ENCODE data around the gene NR1D2.
A peak's percentile ranks its signal among the peaks of the same experiment; 100 is the strongest.

The NR1D2 gene

GRCh38 chr3:23932571-23932970, 12.5 kb upstream of the NR1D2 start:
- DNase-seq = no peak

- DNase-seq = no peak
Observed at GRCh38 chr3:23934253-23934652, 10.8 kb upstream of the NR1D2 start.

- no peak for DNase-seq
Observed at GRCh38 chr3:23937296-23937695, 7.8 kb upstream of the NR1D2 start.

GRCh38 chr3:23938688-23939087, 6.4 kb upstream of the NR1D2 start:
- no peak for DNase-seq

- no peak for DNase-seq
Observed at GRCh38 chr3:23940775-23941174, 4.3 kb upstream of the NR1D2 start.

GRCh38 chr3:23941440-23941839, 3.6 kb upstream of the NR1D2 start:
- DNase-seq = no peak

GRCh38 chr3:23942546-23942945, 2.5 kb upstream of the NR1D2 start:
- no peak for DNase-seq

GRCh38 chr3:23944007-23944783, 891 bp upstream of the NR1D2 start:
- peak; percentile 51 for DNase-seq

GRCh38 chr3:23945663-23945912, 502 bp downstream of the NR1D2 start:
- DNase-seq = no peak

GRCh38 chr3:23945913-23946687, 1.0 kb downstream of the NR1D2 start:
- peak; percentile 99 for DNase-seq

- DNase-seq = no peak
Observed at GRCh38 chr3:23948761-23949160, 3.7 kb downstream of the NR1D2 start.

- DNase-seq = no peak
Observed at GRCh38 chr3:23949784-23950183, 4.7 kb downstream of the NR1D2 start.

GRCh38 chr3:23950293-23950692, 5.2 kb downstream of the NR1D2 start:
- DNase-seq = no peak

GRCh38 chr3:23952646-23953045, 7.6 kb downstream of the NR1D2 start:
- DNase-seq = no peak

- DNase-seq = no peak
Observed at GRCh38 chr3:23953523-23953922, 8.4 kb downstream of the NR1D2 start.

- no peak for DNase-seq
Observed at GRCh38 chr3:23954144-23954543, 9.1 kb downstream of the NR1D2 start.

GRCh38 chr3:23956701-23957100, 11.6 kb downstream of the NR1D2 start:
- no peak for DNase-seq

- no peak for DNase-seq
Observed at GRCh38 chr3:23959135-23959900, 14.2 kb downstream of the NR1D2 start.

- no peak for DNase-seq
Observed at GRCh38 chr3:23960649-23961048, 15.6 kb downstream of the NR1D2 start.

- no peak for DNase-seq
Observed at GRCh38 chr3:23961066-23961465, 16.0 kb downstream of the NR1D2 start.

GRCh38 chr3:23961913-23962312, 16.8 kb downstream of the NR1D2 start:
- DNase-seq = no peak

GRCh38 chr3:23964537-23965235, 19.6 kb downstream of the NR1D2 start:
- no peak for DNase-seq

- no peak for DNase-seq
Observed at GRCh38 chr3:23966328-23966727, 21.2 kb downstream of the NR1D2 start.

Measured in retina (tissue), 1 donor.